ENCODE results near the gene NIT2.

DNA sequence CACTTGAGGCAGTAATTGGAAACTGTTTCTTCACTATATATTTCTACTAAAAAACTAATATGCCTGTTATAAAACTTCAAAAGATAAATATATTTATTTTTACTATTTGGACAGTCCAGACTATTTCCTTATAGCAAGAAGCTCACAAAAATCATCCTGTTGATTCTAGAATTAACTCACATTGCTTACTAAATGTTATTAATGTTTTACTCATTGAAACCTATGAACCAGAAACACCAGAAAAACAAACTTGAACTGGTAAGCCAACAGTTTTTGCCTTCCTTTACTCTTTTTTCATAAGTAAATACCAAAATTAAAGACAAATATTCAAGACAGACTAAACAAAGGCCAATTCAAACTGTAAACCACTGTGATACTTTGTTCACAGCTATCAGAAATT is 40.0 kb downstream of the NIT2 start:
- TF ChIP-seq, protein P1, sequence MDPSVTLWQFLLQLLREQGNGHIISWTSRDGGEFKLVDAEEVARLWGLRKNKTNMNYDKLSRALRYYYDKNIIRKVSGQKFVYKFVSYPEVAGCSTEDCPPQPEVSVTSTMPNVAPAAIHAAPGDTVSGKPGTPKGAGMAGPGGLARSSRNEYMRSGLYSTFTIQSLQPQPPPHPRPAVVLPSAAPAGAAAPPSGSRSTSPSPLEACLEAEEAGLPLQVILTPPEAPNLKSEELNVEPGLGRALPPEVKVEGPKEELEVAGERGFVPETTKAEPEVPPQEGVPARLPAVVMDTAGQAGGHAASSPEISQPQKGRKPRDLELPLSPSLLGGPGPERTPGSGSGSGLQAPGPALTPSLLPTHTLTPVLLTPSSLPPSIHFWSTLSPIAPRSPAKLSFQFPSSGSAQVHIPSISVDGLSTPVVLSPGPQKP (IDR thresholded peaks at IDR 0.05; ENCODE audit: borderline replicate concordance, low read depth, low read length): no peak
- no peak for TF ChIP-seq POLR2A (IDR thresholded peaks at IDR 0.05; ENCODE audit: low read depth, low read length)
- TF ChIP-seq, protein P2, sequence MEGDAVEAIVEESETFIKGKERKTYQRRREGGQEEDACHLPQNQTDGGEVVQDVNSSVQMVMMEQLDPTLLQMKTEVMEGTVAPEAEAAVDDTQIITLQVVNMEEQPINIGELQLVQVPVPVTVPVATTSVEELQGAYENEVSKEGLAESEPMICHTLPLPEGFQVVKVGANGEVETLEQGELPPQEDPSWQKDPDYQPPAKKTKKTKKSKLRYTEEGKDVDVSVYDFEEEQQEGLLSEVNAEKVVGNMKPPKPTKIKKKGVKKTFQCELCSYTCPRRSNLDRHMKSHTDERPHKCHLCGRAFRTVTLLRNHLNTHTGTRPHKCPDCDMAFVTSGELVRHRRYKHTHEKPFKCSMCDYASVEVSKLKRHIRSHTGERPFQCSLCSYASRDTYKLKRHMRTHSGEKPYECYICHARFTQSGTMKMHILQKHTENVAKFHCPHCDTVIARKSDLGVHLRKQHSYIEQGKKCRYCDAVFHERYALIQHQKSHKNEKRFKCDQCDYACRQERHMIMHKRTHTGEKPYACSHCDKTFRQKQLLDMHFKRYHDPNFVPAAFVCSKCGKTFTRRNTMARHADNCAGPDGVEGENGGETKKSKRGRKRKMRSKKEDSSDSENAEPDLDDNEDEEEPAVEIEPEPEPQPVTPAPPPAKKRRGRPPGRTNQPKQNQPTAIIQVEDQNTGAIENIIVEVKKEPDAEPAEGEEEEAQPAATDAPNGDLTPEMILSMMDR (conservative IDR thresholded peaks at IDR 0.05; ENCODE audit: low read depth, low read length): no peak
- TF ChIP-seq SMC3 (IDR thresholded peaks at IDR 0.05; ENCODE audit: low read depth, low read length): no peak
- TF ChIP-seq RCOR1 (IDR thresholded peaks at IDR 0.05; ENCODE audit: insufficient replicate concordance, low read length): no peak
- TF ChIP-seq BHLHE40 (IDR thresholded peaks at IDR 0.05; ENCODE audit: low read depth, low read length): no peak
- no peak for TF ChIP-seq RFX5 (IDR thresholded peaks at IDR 0.05; ENCODE audit: low read depth, low read length)
- no peak for TF ChIP-seq MAFK (IDR thresholded peaks at IDR 0.05; ENCODE audit: low read depth, low read length)
- TF ChIP-seq CEBPB (IDR thresholded peaks at IDR 0.05; ENCODE audit: low read depth, low read length): no peak
- TF ChIP-seq NFE2L2 (IDR thresholded peaks at IDR 0.05; ENCODE audit: low read depth, low read length): no peak
- no peak for TF ChIP-seq FOS (IDR thresholded peaks at IDR 0.05; ENCODE audit: low read depth, low read length)
